Activated CD4-positive, alpha-beta T cell treated with anti-CD3 and anti-CD28 coated beads, Interleukin-10, Interleukin-2, amounts not matched to agents 100 ng/mL and 50 ng/mL, durations not matched to agents 16 hours and 8 hours (primary cell): ENCODE results near the gene KTN1.

Experiments
- DNase-seq: peaks from one replicate; pipeline ENCODE4 v3.0.0-alpha.2; 2020

The KTN1 gene

GRCh38 chr14:55724736-55725135 is 144.7 kb downstream of the KTN1 start:
- DNase-seq = no peak

- no peak for DNase-seq
Measured at GRCh38 chr14:55730592-55731310, 150.7 kb downstream of the KTN1 start.

DNA sequence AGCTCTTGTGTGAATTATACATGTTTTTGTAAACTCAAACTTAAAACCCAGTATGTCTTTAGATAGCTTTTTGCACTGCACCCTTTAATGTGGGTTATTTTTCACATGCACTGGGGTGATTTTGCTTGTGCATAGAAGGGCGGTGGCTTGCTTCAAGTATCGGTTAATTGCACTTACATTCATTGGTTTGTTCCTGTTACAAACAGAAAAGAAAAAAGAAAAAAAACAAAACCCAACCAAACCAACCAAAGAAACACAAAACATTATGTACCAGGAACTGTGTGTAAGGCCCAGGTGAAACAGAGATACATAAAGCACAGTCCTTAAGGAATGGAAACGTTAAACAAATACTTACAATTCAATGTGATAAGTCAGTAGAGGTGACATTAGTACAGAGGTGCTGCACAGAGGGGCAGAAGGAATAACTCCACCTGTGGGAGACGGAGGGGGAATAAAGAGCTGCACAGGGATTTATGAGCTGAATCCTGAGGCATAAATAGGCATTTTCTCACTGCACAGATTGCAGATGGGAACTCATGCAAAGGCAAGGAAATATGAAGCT is 151.4 kb downstream of the KTN1 start:
- no peak for DNase-seq

DNA sequence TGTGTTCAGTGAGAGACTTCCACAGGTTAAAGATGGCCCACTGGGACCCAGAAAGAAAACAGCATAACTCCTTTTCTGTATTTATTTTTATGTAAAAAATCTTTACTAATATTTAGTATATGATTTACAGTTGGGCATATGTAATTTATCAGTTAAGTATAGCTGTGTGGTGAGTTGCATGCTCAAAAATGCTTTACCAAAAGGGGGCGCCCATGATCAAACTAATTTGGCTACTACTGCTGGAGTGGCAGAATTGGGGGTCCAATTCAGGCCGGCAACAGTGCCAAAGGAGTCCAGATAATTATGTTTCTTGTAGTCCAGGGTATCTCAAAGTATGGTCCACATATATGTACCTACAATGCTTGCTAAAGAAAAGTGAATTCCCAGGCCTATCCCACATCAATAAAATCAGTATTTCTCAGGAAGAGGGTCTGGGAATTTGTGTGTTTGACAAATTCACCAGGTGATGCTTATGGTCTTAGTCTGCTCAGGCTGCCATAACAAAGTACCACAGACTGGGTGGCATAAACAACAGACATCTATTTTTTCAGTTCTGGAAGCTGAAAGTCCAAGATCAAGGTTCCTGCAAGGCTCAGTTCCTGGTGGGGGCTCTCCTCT is 152.0 kb downstream of the KTN1 start:
- peak; percentile 49 for DNase-seq

- DNase-seq = no peak
Measured at GRCh38 chr14:55733599-55733998, 153.6 kb downstream of the KTN1 start.
